ENCODE data around the gene ABLIM1. TPM values are rescaled to one million over a fixed set of nuclear protein-coding genes. Genes with fewer than 3 reads are reported as not detected.

Gene ABLIM1
- total and polyA plus RNA-seq, 8 donors, result 52.7 to 195 (median 65.5) TPM

DNA sequence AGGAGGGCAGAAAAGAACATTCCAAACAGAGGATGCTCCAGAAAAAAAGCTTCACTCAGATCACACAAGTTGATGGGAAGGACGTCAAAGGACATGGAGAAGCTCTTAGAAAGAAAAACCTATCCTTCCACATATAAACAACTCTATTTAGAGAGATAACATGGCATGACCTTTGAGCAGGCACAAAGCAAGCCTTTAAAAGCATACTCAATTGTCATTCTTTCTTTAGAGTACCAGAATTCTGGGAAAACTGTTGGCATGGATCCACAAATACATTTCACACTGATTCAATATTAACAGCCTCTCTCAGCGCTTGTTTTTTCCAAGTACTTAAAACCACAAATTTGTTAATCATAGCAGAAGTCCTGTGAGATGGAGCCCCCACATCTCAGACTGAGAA lies 7.3 kb upstream of the ABLIM1 start:
- Histone ChIP-seq H3K4me1 (peaks cover 9 to 15% of the 10 kb centered on the region in 2 donors), H3K36me3 (no peaks in the 10 kb centered on the region), H3K27me3 (no peaks in the 10 kb centered on the region), H3K9me3 (no peaks in the 10 kb centered on the region), H3K4me3 (no peak overlapping the region), H3K27ac (peak overlapping the region in 1 of 2 donors; percentile 50)
- ATAC-seq, result peak; percentile 46
- TF ChIP-seq, protein P1, sequence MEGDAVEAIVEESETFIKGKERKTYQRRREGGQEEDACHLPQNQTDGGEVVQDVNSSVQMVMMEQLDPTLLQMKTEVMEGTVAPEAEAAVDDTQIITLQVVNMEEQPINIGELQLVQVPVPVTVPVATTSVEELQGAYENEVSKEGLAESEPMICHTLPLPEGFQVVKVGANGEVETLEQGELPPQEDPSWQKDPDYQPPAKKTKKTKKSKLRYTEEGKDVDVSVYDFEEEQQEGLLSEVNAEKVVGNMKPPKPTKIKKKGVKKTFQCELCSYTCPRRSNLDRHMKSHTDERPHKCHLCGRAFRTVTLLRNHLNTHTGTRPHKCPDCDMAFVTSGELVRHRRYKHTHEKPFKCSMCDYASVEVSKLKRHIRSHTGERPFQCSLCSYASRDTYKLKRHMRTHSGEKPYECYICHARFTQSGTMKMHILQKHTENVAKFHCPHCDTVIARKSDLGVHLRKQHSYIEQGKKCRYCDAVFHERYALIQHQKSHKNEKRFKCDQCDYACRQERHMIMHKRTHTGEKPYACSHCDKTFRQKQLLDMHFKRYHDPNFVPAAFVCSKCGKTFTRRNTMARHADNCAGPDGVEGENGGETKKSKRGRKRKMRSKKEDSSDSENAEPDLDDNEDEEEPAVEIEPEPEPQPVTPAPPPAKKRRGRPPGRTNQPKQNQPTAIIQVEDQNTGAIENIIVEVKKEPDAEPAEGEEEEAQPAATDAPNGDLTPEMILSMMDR (IDR thresholded peaks at IDR 0.05), result no peak
- DNase-seq, result no peak
- intact Hi-C loops (cut with DNase I), result no loop called here

DNA sequence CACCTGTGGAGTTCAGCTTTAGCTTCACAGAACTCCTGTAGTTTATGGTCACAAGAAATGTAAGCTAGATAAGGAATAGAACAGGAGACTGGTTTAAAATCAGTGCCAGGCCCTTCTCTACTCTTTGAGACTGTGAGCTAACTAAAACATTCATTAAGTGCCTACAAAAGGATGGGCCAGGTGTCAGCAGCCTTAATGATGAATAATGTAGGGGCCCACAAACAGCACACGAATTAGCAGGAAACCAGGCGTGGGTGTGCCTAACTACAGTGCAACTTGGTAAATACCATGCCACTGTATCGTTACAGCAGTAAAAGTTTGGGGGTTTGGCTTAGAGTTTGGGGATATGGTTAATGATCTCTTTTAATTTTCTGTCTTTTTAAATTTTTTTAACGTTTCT lies 6.1 kb upstream of the ABLIM1 start:
- Histone ChIP-seq H3K36me3 (no peaks in the 10 kb centered on the region), H3K9me3 (no peaks in the 10 kb centered on the region), H3K27ac (no peak overlapping the region), H3K27me3 (no peaks in the 10 kb centered on the region), H3K4me1 (peaks cover 9 to 15% of the 10 kb centered on the region in 2 donors), H3K4me3 (no peak overlapping the region)
- peak; percentile 25 for ATAC-seq
- DNase-seq, result no peak
- TF ChIP-seq, protein P1 (IDR thresholded peaks at IDR 0.05), result no peak
- intact Hi-C loops (cut with DNase I), result no loop called here

DNA sequence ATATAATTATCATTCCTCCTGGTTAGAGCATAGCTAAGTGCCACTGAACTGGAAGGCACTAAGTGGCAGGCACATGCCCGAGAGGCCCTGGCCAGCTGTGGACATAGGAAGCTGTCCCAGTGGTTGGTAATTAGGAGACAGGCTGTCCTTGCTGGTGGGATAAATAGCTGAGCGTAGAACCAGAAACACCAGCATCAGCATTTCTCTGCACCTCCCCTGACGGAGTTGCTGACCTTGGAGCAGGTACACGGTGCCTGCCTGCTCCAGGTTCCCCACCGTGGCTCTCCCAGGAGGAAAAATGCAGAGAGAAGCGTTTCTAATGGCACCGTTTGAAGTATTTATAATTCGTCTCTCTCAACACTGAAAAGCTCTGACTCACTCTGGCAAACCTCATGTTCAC lies 5.6 kb upstream of the ABLIM1 start:
- Histone ChIP-seq H3K9me3 (no peaks in the 10 kb centered on the region), H3K27me3 (no peaks in the 10 kb centered on the region), H3K27ac (no peak overlapping the region), H3K36me3 (no peaks in the 10 kb centered on the region), H3K4me3 (no peak overlapping the region), H3K4me1 (peaks cover 9 to 15% of the 10 kb centered on the region in 2 donors)
- no peak for DNase-seq
- TF ChIP-seq, protein P1 (IDR thresholded peaks at IDR 0.05), result no peak
- intact Hi-C loops (cut with DNase I), result no loop called here
- ATAC-seq, result peak; percentile 65

DNA sequence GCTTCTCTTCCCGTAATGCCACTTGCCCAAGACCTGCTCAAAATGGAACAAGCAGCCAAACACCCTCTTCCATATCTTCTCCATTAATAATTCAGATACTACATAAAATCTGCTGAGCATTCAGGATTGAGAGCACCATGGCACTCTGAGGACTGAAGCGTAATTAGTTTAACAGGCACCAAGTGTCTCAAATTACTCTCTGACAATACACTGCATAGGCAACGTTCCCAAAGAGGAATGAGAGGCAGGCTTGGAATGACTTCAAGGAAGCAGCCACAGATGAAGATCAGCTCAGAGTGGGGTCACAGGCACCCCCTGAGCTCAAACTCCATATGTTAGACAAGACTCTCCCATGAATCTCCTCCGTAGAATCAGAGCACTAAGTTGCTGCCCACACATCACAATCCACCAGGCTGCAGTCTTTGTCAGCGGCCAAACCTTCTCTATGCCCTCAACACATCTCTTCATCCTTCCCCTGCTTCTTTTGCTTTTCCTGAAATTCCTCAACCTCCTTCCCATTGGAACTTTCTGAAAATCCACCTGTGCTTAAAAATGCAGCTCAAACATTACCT lies 4.7 kb upstream of the ABLIM1 start:
- Histone ChIP-seq H3K4me1 (peaks cover 9 to 15% of the 10 kb centered on the region in 2 donors), H3K36me3 (no peaks in the 10 kb centered on the region), H3K27ac (no peak overlapping the region), H3K4me3 (no peak overlapping the region), H3K9me3 (no peaks in the 10 kb centered on the region), H3K27me3 (no peaks in the 10 kb centered on the region)
- ATAC-seq, result no peak
- DNase-seq, result no peak
- TF ChIP-seq, protein P1 (IDR thresholded peaks at IDR 0.05), result no peak
- intact Hi-C loops (cut with DNase I), result no loop called here

DNA sequence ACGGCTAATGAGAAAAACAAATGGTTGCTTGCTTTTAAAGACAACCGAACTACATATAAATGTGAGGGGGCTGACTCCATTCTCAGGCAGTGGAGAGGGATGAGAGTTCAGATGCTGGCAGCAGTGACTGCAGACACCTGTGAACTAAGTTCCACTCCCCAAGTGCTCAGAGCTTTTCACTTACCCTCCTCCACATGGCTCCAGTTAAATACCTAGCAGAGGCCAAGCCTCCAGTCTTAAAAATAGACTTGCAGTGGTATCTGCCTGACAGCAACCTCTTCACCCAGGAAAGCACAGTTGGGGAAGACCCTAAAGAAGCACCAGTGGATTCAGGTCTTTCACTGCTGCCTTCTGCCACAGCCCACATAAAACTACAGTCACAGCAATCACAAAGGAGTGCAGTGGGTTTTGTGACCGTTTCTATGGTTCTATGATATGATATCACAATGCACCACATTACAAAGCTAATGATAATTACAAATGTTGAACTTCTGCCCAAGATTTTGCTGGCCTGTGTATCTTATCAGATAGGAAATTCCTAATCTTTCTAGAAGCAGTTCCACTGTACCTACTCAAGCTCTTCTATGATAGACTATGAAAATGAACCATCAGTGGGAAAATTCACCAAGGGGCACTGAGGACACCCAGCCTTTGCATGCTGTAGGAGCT lies 3.3 kb upstream of the ABLIM1 start:
- no peak for ATAC-seq
- intact Hi-C loops (cut with DNase I), result no loop called here
- DNase-seq, result no peak
- no peak overlapping the region for H3K4me3 ChIP-seq
- H3K4me1 ChIP-seq, result peaks cover 9 to 15% of the 10 kb centered on the region in 2 donors
- H3K36me3 ChIP-seq, result no peaks in the 10 kb centered on the region
- TF ChIP-seq, protein P1 (IDR thresholded peaks at IDR 0.05), result no peak
- no peaks in the 10 kb centered on the region for H3K27me3 ChIP-seq
- no peaks in the 10 kb centered on the region for H3K9me3 ChIP-seq
- H3K27ac ChIP-seq, result no peak overlapping the region

All from left lung (tissue), 10 donors.